Measurements from ENCODE around the gene NEU2. TPM values are rescaled to one million over a fixed set of nuclear protein-coding genes. Genes with fewer than 3 reads are reported as not detected.

Gene NEU2
- total and polyA plus RNA-seq, 2 of the 13 experiments (the other 11 are each of a cell fraction or from before 2014, with no cell fraction given), result not detected

DNA sequence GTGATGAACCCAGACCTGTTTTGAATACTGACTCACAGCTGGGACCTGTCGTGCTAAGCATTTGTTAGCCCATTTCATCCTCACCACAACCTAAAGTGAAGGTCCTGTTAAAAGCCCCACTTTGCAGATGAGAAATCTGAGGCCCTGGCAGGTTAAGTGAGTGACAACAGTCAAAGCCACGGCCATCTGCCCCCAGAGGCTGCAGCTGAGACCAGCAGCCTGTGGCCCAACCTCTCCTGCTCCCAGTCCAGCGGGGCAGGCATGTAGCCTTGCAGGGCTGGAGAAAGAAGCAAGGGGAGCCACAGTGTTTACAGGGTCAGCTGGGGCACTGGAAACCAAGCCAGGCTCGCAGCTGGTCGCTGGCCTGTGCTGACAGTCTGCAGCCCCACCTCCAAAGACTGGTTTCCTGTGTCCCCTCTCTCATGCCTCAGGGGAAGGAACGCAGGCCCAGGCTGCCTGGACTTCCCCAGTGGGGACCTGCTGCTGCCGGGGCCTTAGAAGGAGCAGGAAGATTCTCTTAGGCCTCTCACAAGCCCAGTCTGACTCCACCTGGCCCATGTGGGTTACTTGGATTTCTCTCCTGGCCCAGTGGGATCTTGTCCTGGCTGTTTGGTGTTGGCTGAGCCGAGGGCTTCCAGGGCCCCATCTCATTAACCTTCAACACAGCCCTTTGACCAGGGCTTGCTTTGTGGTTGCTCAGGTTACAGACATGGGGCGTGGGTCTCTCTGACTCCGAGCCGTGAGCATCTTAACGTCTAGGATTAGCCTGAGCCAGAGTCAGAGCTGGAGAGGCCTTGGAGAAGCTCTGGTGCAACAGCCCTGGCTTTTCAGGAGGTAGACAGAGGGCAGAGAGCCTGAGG, 29.3 kb downstream of the NEU2 start (continued):
- TF ChIP-seq ZNF367 (CRISPR knock-in tag; IDR thresholded peaks at IDR 0.05; ENCODE audit: borderline replicate concordance) (no peak), PHF5A (CRISPR knock-in tag; IDR thresholded peaks at IDR 0.05; ENCODE audit: low read depth, unreplicated experiment) (peak; percentile 81), ZNF660 (CRISPR knock-in tag; IDR thresholded peaks at IDR 0.05; ENCODE audit: borderline replicate concordance, low read depth) (no peak), ZNF451 (CRISPR knock-in tag; IDR thresholded peaks at IDR 0.05) (peak; percentile 21; the same call in 1 of the 2 replicates), ZBTB26 (CRISPR knock-in tag; IDR thresholded peaks at IDR 0.05; ENCODE audit: borderline replicate concordance) (0 out of 2 replicates have a peak, but pooled peaks have one; percentile 19), ELF1 (CRISPR knock-in tag; IDR thresholded peaks at IDR 0.05) (peak; percentile 60), ZNF34 (CRISPR knock-in tag; IDR thresholded peaks at IDR 0.05; ENCODE audit: borderline replicate concordance) (no peak; the same call in 1 of the 2 replicates), IRF9 (CRISPR knock-in tag; IDR thresholded peaks at IDR 0.05; ENCODE audit: borderline replicate concordance) (no peak), ZNF7 (CRISPR knock-in tag; IDR thresholded peaks at IDR 0.05) (peak; percentile 56; the same call in 1 of the 2 replicates), HOXA7 (CRISPR knock-in tag; IDR thresholded peaks at IDR 0.05) (no peak), ZNF839 (CRISPR knock-in tag; IDR thresholded peaks at IDR 0.05; ENCODE audit: borderline replicate concordance) (peak; percentile 69; the same call in 1 of the 2 replicates), EEA1 (CRISPR knock-in tag; IDR thresholded peaks at IDR 0.05; ENCODE audit: borderline replicate concordance) (no peak), REPIN1 (CRISPR knock-in tag; IDR thresholded peaks at IDR 0.05; ENCODE audit: borderline replicate concordance, low read depth) (peak; percentile 85), GATAD2A (CRISPR knock-in tag; IDR thresholded peaks at IDR 0.05) (peak; percentile 85), ZGPAT (CRISPR knock-in tag; IDR thresholded peaks at IDR 0.05) (peak; percentile 89), ZBTB42 (CRISPR knock-in tag; IDR thresholded peaks at IDR 0.05) (no peak), ONECUT2 (CRISPR knock-in tag; IDR thresholded peaks at IDR 0.05) (no peak), ETV6 (CRISPR knock-in tag; conservative IDR thresholded peaks at IDR 0.05) (0 out of 2 replicates have a peak, but pooled peaks have one; percentile 11), MTA3 (CRISPR knock-in tag; IDR thresholded peaks at IDR 0.05) (no peak)
- TF ChIP-seq, protein P1, sequence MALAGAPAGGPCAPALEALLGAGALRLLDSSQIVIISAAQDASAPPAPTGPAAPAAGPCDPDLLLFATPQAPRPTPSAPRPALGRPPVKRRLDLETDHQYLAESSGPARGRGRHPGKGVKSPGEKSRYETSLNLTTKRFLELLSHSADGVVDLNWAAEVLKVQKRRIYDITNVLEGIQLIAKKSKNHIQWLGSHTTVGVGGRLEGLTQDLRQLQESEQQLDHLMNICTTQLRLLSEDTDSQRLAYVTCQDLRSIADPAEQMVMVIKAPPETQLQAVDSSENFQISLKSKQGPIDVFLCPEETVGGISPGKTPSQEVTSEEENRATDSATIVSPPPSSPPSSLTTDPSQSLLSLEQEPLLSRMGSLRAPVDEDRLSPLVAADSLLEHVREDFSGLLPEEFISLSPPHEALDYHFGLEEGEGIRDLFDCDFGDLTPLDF (CRISPR knock-in tag; IDR thresholded peaks at IDR 0.05), result no peak
- TF ChIP-seq, protein P2, sequence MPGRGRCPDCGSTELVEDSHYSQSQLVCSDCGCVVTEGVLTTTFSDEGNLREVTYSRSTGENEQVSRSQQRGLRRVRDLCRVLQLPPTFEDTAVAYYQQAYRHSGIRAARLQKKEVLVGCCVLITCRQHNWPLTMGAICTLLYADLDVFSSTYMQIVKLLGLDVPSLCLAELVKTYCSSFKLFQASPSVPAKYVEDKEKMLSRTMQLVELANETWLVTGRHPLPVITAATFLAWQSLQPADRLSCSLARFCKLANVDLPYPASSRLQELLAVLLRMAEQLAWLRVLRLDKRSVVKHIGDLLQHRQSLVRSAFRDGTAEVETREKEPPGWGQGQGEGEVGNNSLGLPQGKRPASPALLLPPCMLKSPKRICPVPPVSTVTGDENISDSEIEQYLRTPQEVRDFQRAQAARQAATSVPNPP (CRISPR knock-in tag; IDR thresholded peaks at IDR 0.05), result no peak
- TF ChIP-seq, protein P3, sequence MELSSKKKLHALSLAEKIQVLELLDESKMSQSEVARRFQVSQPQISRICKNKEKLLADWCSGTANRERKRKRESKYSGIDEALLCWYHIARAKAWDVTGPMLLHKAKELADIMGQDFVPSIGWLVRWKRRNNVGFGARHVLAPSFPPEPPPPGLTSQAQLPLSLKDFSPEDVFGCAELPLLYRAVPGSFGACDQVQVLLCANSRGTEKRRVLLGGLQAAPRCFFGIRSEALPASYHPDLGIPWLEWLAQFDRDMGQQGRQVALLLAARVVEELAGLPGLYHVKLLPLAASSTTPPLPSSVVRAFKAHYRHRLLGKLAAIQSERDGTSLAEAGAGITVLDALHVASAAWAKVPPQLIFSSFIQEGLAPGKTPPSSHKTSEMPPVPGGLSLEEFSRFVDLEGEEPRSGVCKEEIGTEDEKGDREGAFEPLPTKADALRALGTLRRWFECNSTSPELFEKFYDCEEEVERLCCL (CRISPR knock-in tag; IDR thresholded peaks at IDR 0.05; ENCODE audit: borderline replicate concordance), result no peak

Data from HepG2 (cell line).